Measurements from ENCODE around the gene THUMPD3.

Gene THUMPD3, protein sequence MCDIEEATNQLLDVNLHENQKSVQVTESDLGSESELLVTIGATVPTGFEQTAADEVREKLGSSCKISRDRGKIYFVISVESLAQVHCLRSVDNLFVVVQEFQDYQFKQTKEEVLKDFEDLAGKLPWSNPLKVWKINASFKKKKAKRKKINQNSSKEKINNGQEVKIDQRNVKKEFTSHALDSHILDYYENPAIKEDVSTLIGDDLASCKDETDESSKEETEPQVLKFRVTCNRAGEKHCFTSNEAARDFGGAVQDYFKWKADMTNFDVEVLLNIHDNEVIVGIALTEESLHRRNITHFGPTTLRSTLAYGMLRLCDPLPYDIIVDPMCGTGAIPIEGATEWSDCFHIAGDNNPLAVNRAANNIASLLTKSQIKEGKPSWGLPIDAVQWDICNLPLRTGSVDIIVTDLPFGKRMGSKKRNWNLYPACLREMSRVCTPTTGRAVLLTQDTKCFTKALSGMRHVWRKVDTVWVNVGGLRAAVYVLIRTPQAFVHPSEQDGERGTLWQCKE

DNA sequence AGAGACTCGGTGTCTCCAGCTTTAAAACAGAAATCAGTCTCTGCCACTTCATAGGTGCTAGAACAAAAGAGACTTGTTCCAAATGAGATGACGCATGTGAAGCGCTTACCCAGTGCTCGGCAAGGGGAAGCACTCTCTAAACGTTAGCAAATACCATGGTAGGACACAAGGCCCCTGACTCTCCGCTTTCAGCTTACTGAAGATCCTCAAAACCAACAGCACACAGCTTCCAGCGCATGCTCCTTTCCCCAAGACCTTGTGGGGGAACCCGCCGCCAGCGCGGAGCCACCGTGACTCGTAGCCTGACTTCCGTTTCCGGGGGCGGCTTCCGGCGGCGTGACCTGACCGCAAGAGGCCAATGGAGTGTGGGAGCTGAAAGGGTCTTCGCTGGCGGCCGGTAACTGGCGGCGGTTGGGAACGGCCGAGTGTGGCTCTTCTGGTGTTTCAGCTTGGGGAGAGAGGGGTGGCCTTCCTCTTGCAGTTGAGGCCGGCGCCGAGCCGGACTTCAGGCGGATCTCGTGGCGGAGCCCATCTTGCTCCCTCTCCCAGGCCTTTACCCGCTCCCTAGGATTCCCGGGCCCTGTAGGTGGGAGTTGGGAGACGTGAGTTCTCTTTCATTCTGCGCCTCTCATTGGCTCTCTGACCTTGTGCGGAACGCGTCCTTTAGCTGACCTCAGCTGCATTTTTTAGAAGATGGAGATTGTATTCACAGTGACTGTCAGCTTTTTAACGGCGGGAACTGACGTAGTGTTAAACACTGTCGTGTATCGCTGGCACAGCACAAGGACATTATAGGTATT, at the start of gene THUMPD3:
Gene THUMPD3 (plus strand): TSS at position 324 of the 800 bp plus-strand sequence. CDS start 2,015 bp downstream, outside the sequence.
- DNase-seq: peak; percentile 96

DNA sequence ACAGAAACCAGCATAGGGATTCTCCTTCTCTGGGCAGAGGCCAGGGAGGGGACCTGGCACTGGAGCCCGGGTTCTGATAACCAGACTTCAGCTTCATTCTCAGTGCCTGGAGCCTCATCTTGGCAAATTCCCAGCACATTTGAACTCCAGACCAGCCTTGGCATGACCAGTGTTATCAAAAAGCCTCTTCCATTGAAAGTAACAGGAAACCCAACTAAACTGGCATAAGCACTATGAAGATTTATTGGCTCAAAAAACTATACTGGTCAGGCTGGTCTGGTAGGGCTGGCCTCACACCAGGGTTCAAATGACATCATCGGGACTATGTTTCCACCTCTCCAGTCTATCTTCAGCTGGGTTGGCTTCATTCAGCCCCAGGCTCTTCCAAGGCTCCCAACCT, 48.1 kb upstream of the THUMPD3 start:
- no peak for DNase-seq

DNA sequence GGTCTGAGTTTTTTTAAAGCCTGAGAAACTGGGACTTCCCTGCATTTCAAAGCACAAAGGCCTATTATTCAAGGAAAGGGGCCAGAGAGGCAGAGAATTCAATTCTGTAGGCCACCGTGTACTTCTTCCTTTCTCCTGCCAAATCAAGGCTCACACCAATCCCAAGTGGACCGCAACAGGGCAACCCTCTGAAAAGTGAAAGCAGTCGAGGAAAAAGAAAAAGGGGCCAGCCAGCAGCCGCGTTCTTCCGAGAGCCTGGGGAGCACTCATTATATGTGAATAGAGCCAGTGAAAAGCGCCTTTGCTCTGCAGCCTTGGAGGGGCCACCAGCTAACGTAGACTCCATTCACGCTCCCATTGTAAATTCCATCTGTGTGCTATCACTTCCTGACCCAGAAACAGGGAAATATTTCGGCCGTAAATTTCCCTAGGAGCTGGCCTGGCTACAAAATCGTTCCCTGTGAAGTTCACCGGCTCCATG, 45.9 kb upstream of the THUMPD3 start:
- no peak for DNase-seq

DNA sequence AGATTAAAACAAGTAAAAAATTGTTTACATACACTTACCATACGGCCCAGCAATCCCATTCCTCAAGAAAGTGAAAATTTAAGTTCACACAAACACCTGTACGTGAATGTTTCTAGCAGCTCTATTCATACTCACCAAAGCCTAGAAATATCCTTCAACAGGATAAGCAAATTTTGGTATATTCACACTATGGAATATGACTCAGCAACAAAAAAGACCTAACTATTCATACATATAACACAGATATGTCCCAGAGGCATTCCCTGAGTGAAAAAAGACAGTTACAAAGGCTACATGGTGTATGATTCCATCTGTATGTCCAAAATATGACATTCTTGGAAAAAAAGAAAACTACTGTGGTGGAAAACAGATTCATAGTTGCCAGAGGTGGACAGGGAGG, 40.1 kb upstream of the THUMPD3 start:
- no peak for DNase-seq

DNA sequence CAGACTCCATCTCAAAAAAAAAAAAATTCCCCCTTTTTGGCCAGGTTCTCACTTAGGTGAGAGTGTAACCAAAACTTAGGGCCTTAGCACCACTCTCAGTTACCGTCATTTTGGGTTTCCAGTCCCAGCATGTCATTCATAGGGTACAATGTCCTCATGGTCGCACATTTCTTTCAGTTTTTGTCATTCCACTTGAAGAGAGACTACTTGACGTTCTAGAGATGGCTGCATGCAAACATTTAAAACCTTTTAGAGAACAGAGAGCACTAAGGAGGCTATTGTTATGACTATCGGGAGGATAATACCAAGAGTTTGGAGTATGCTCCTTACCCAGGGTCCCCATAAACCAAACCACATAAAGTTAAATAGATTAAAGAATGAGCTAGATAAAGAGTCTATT, 37.9 kb upstream of the THUMPD3 start:
- DNase-seq: no peak

DNA sequence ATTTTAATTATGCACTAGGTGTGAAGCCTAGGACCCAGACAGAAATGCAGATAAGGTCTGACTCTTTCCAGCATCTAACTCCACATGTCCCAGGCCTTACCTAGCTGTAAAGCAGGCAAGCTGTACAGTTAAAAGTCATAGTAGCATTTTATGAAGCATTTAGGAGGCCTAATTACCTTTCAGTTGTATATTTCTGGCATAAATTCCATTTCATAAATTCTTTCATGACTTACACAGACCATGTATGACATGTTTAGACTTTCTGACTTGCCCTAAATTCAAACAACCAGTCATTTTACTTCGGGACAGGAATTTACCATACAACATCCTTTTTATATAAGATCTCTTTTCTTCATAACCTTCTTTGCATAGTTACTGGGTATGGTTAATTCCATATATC, 35.3 kb upstream of the THUMPD3 start:
- no peak for DNase-seq

DNA sequence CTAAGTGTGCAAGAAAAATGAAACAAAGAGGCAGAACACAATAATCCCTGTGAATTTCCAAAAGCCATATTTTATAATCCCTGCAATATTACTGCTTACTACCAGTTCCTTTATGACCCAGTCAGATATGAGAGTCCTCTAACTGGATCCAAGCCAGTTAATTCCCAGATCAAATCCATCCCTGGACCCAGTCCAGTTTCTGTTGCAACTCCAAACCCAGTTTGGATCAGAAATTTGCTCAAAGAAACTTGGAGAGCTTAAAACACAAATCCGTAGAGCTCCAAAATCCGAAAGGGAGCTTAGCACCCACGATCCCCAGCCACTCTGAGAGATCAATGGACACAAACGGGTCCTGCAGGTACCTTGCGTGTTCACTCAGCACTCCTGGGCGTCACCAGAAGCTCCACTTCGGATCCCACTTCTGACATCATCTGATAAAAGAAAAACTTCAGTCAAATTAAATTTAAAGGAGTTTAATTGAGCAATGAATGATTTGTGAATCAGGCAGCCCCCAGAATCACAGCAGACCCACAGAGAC, 32.6 kb upstream of the THUMPD3 start:
- DNase-seq: no peak

DNA sequence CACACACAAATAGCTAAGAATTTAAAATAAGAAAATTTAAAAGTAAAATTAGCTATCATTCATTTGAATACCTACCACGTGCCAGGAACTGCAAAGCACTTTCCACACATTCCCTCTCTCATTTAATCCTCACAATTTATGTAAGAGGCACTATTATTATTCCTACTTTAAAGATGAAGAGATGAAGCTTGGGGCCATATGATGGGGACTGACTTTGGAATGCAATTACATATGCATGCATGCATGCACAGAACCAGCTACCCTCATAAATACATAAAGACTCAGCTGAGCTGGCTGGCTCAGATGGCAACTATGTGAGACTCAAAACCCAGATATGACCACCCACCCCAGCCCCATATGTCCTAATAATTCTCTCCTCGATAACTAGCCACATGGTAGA, 31.7 kb upstream of the THUMPD3 start:
- DNase-seq: no peak

DNA sequence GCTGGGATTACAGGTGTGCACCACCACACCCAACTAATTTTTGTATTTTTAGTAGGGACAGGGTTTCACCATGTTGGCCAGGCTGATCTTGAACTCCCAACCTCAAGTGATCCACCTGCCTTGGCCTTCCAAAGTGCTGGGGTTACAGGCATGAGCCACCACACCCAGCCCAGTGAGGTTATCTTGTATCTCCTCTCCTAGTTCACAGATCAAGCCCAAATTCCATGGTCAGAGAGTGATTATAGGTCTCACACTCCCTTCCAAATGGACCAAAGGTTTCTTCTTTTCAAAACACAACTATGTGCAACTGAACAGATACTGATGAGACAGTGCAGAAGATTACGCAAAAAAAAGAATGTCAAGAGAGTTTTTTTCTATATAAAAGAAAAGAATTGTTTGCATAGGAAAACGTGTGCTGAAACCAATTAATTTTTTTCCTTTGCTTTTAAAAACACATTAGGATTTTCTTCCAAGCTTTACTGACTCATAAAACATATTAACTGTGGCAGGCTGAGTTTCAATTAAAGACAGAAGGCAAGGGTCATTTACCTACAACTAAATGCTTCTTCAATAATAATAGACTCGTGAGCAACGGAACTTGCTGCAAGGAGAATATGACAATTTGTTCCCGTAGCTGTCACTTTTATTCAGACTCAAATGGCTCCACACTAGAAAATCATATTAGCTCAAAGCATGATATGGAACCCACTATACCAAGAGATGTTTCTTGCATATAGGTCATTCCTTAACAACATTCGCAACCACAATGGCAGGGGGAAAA, 30.4 kb upstream of the THUMPD3 start:
- no peak for DNase-seq

DNA sequence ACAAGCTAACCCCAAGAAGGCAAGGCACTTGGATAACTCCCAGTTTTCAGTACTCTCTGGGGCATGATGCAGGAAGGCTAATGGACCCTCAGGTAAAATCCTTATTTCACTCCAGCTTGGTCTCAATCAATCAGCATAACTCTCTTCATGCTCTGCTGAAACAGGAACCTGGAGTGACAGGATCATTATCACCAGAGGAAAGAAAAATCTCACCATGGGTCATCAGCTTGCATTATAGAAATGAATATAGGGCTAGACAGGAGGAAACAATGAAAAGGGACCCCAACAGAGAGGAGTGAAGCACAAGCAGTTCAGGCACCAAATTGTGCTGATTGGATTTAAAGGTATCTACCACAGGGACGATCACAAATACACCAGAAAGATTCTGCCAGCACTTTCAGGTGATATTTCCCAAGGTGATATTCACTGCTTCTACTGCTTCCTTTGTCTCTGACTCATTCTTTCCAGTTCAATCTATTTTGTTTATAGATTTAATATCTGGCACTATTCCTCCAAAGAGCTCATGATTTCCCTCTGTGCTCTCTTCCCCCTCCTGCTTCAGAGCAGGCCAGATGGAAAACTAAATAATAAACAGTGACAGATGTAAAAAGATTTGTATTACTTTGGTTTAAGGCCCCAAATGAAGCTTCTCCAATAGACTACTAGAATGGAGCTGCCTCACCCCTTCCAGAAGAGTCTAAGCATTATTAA, 22.9 kb upstream of the THUMPD3 start:
- no peak for DNase-seq

DNA sequence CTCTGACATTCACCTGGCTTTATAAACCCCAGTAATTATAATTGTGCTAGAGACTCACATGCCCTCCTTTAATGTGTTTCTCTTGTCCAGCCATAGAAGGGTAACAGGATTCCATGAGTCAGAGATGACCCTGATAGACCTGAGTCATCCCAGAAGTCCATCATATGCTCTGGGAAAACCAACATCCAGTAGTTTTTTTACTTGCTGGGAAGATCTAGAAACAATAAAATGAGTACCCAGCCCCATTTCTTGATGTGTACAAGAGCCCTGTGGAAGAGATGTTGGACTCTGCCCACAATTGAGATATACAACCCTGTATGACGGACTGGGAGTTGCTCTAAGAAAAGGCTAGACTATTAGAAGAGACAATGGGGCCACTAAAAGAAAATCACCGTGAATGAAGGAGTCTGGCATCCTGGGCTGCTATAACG, 22.4 kb upstream of the THUMPD3 start:
- no peak for DNase-seq

DNA sequence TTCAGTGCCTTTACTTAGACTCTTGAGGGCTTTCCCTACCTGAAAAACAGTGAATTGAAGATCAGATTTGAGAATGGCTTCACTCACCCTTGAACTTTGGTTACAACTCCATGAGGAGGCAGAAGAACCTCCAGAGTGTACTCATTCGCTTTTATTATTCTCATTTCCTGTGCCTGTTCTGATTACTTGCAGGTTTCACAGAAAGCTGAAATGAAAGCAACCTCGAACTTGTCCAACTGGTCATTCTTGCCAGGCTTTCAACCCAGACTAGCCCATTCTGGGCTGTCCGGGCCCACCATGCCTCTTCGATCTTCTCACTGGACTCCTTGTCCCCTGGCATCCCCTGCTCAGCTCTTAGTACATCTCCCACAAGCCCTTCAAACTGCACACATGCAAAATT, 20.2 kb upstream of the THUMPD3 start:
- no peak for DNase-seq

DNA sequence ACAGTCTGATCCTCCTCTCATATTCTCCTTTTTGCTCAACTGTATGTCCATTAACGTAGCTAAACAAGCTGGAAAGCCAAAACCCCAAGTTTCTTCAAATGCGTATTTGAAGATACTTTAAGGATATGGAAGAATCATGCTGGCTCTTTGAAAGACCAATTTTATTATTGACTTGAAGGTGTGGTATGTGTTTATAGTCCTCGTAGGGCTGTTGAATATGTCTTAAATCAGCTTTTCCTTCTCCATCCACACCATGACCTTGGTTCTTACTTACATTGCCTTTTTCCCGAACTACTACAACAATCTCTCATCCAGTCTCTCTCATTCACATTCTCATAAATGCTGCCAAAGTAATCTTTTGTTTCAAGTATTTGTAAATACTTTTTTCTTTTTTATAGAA, 19.7 kb upstream of the THUMPD3 start:
- no peak for DNase-seq

DNA sequence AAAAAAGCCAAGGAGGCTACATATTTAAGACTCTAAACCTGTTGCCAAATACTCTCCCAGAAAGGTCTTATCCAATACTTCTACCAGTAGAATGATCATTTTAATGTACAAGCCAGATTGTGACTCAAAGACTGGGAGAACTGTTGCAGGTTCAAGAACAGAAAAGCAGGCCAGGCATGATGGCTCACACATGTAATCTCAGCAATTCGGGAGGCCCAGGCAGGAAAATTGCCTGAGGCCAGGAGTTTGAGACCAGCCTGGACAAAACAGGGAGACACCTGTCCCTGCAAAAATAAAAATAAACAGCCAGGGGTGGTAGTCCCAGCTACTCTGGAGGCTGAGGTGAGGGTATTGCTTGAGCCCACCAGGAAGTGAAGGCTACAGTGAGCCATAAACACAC, 17.8 kb upstream of the THUMPD3 start:
- no peak for DNase-seq

DNA sequence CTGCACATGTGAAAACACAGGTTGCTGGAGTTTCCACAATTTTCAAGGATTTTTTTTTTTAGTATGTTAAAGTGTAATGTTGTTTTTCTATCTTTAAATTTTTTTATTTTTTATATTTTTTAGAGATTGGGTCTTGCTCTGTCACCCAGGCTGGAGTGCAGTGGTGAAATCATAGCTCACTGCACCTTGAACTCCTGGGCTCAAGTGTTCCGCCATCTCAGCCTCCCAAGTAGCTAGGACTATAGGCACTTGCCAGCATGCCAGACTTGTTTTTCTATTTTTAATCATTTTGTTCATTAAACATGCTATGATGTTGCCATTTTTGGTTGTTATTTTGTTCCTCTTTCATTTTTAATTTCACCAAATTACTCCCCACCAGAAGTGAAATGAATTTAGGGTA, 16.7 kb upstream of the THUMPD3 start:
- no peak for DNase-seq

DNA sequence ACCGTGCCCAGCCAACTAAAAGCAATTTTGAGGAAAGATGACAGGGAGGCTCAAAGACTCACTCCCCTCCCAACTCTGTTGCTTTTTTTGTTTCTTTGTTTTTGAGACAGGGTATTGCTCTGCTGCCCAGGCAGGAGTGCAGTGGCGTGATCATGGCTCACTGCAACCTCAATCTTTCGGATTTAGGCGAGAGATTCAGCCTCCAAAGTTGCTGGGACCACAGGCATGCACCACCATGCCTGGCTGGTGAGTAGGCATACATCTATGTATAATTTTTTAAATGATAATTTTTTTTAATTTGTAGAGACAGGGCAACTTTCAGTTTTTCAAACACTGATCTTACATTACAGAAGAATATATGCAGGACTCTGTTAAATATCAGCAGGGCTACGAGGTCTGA, 15.8 kb upstream of the THUMPD3 start:
- DNase-seq: no peak

DNA sequence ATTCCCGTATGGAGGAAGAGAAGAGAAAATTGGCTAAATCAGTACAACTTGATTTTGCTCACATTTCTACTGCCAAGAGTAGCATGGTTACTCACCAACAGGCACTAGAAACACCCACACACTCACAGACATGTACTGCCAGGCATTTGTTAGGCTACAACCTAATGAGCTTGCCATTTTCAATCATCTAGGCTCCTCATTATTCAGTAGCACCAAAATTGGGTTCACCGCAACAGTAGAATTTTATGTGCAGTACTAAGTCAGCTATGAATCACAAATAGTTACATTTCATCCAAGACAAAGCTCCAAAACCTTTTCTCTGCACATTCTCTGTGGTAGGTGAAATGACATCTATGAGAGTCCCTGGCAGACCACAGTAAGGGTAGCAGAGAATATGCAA, 15.0 kb upstream of the THUMPD3 start:
- no peak for DNase-seq

DNA sequence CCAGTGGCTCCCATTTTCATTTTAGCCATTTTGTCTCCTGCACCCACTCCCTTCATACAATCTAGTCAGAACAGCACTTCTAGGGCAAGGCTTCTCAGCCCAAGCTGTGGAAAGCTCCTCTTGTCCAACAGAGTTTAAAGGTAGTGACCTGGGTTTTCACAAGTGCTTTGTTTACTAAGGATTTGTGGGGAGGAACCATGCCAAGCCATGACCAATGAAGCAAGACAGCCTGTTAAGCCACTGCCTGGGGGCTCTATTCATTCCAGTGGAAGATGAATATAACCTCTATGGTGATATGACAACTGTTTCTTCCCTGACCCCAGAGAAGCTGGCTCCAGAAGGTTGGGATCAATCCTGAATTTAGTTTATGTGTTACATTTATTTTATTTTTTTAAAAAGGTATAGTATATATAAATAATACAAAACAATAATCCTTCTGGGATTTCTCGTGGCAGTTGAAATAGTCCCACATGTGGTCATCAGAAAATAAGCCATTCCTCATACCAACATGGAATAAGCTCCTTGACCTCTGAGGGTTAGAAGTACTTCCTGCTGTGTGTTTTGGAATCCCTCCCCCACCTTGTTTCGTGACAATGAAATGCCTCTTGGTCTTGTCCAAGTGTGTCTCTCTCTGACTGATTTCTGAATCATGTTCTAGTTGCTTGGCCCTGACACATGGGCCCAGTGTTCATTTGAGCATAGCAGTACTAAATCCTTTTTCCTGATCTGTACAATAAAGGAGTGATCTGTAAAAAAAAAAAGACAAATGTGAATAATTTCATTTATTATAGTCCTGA, 13.3 kb upstream of the THUMPD3 start:
- DNase-seq: no peak

DNA sequence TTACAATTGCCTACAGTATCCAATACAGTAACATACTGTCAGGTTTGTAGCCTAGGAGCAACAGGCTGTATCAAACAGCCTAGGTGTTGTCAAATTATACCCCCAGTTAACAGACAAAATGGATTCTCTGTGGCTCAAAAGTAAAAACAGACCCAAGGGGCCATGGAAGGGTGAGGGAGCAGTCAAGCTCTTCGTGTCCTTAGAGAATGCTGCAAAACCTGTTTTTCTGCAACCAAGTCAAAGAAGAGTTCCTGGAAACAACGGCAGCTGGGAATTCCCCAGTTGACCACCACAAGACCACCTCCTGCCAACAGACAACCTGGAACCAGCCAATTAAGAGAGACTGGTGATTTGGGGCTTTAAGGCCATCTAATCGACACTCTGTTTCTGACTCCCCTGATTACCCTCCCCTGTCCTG, 11.1 kb upstream of the THUMPD3 start:
- DNase-seq: no peak

DNA sequence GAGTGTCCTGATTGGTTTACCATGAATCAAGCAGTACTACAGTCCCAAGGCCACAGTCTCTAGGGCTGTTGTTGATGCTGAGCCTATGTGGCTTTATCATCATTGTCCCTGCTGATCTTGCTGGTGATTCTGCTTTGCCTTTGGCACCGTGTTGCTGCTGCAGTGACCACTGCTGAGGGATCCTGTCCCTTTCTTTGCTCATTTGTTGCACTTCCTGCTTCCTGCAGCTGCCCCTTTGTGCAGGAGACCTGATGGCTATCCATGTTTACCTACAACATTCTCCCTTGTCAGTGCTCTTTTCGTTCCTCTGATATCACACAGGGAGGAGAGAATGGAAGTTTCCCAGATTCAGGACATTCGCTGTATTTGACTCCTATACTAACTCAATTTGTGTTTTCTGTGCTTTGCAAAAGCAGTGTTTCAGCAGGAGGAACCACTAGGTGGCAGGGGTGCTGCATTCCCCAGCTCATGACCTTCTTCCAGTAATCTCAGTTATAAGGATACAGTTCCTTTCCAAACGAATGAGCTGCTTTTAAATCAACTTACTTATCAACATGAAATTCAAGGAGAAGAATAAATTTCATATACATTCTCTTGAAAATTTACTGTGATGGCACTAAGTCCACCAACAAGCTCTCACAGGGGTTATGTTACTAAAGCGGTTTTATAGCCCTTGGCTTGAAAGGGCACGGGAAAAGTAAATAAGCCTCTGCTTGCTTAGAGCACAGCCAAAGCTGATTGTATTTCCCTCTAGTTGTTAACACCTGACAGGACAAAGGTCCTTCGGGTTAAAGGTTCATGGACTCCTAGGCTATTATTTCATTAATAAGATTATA, 9.7 kb upstream of the THUMPD3 start:
- DNase-seq: peak; percentile 62

Data from activated CD4-positive, alpha-beta T cell treated with anti-CD3 and anti-CD28 coated beads for 48 hours (primary cell).